H9 (cell line): ENCODE measurements around the gene MEI4. TPM values are rescaled to one million over a fixed set of nuclear protein-coding genes. Genes with fewer than 3 reads are reported as not detected.

Experiments used
- DNase-seq: peaks from one replicate; pipeline ENCODE4 v3.0.0-alpha.2; 2017
- H2AFZ ChIP-seq: one replicate; pipeline ENCODE4 v1.6.1; 2013; ENCODE audit warnings: mild to moderate bottlenecking, low read length, control low read depth, moderate library complexity
- H2AK5ac ChIP-seq: 2 replicates; pipeline ENCODE4 v1.6.1; 2013; ENCODE audit warnings: low read length, control low read depth, mixed read lengths; ENCODE audit not compliant: insufficient read length
- H2BK120ac ChIP-seq: one replicate; pipeline ENCODE4 v1.6.1; 2013; ENCODE audit warnings: low read depth, mild to moderate bottlenecking, low read length, control low read depth, inconsistent platforms; ENCODE audit not compliant: poor library complexity, severe bottlenecking
- H2BK12ac ChIP-seq: 2 replicates; pipeline ENCODE4 v1.6.1; 2013; ENCODE audit warnings: low read length, control low read depth, mixed read lengths, low read depth; ENCODE audit not compliant: insufficient read length
- H2BK15ac ChIP-seq: 2 replicates; pipeline ENCODE4 v1.6.1; 2013; ENCODE audit warnings: low read depth, low read length, control low read depth
- H2BK20ac ChIP-seq: one replicate; pipeline ENCODE4 v1.6.1; 2013; ENCODE audit warnings: low read depth, mild to moderate bottlenecking, low read length, control low read depth, inconsistent platforms; ENCODE audit not compliant: poor library complexity, severe bottlenecking
- H2BK5ac ChIP-seq: 2 replicates; pipeline ENCODE4 v1.6.1; 2013; ENCODE audit warnings: low read length, control low read depth, mixed read lengths; ENCODE audit not compliant: insufficient read length
- H3K14ac ChIP-seq: 2 replicates; pipeline ENCODE4 v1.6.1; 2013; ENCODE audit warnings: low read length, control low read depth; ENCODE audit not compliant: insufficient read depth
- H3K18ac ChIP-seq: 2 replicates; pipeline ENCODE4 v1.6.1; 2013; ENCODE audit warnings: low read depth, mild to moderate bottlenecking, mixed read lengths, low read length, control low read depth; ENCODE audit not compliant: insufficient read length
- H3K23ac ChIP-seq: 2 replicates; pipeline ENCODE4 v1.6.1; 2013; ENCODE audit warnings: low read length, control low read depth, mixed read lengths, low read depth; ENCODE audit not compliant: insufficient read length
- H3K23me2 ChIP-seq: 2 replicates; pipeline ENCODE4 v1.6.1; 2013; ENCODE audit warnings: low read depth, mild to moderate bottlenecking, mixed read lengths, low read length, control low read depth; ENCODE audit not compliant: insufficient read length, poor library complexity, severe bottlenecking
- H3K27ac ChIP-seq: 2 replicates; pipeline ENCODE4 v1.5.1; 2013; ENCODE audit warnings: low read length, control low read depth, mixed read lengths, low read depth; ENCODE audit not compliant: insufficient read length
- H3K27me3 ChIP-seq: 2 replicates; pipeline ENCODE4 v1.6.1; 2013; ENCODE audit warnings: low read length, control low read depth, inconsistent platforms; ENCODE audit not compliant: insufficient read depth
- H3K4ac ChIP-seq: 2 replicates; pipeline ENCODE4 v1.6.1; 2013; ENCODE audit warnings: low read depth, mild to moderate bottlenecking, control low read depth, inconsistent platforms, low read length, moderate library complexity
- H3K4me1 ChIP-seq: 2 replicates; pipeline ENCODE4 v1.6.1; 2013; ENCODE audit warnings: low read length, control low read depth, inconsistent platforms; ENCODE audit not compliant: insufficient read depth
- H3K4me2 ChIP-seq: 2 replicates; pipeline ENCODE4 v1.6.1; 2013; ENCODE audit warnings: low read length, control low read depth, mixed read lengths; ENCODE audit not compliant: insufficient read length, insufficient read depth
- H3K56ac ChIP-seq: 2 replicates; pipeline ENCODE4 v1.6.1; 2013; ENCODE audit warnings: low read depth, mild to moderate bottlenecking, mixed read lengths, low read length, control low read depth; ENCODE audit not compliant: insufficient read length
- H3K79me1 ChIP-seq: 2 replicates; pipeline ENCODE4 v1.6.1; 2013; ENCODE audit warnings: low read depth, mild to moderate bottlenecking, moderate library complexity, low read length, control low read depth, inconsistent platforms; ENCODE audit not compliant: insufficient read depth, poor library complexity, severe bottlenecking
- H3K79me2 ChIP-seq: 2 replicates; pipeline ENCODE4 v1.6.1; 2013; ENCODE audit warnings: low read length, control low read depth, inconsistent platforms; ENCODE audit not compliant: insufficient read depth
- H3K9ac ChIP-seq: 2 replicates; pipeline ENCODE4 v1.6.1; 2013; ENCODE audit warnings: low read length, control low read depth, mixed read lengths; ENCODE audit not compliant: insufficient read length; ENCODE audit errors: extremely low read depth
- H3K9me3 ChIP-seq: one replicate; pipeline ENCODE4 v1.6.1; 2013; ENCODE audit warnings: low read depth, low read length, inconsistent platforms; ENCODE audit not compliant: control insufficient read depth
- H3T11ph ChIP-seq: one replicate; pipeline ENCODE4 v1.6.1; 2013; ENCODE audit warnings: mild to moderate bottlenecking, low read length, control low read depth, inconsistent platforms
- H4K20me1 ChIP-seq: one replicate; pipeline ENCODE4 v1.6.1; 2013; ENCODE audit not compliant: control insufficient read depth, insufficient read length, insufficient read depth
- H4K5ac ChIP-seq: 2 replicates; pipeline ENCODE4 v1.6.1; 2013; ENCODE audit warnings: low read depth, mild to moderate bottlenecking, mixed read lengths, low read length, control low read depth; ENCODE audit not compliant: insufficient read length
- H4K8ac ChIP-seq: replicated peaks from 2 replicates; pipeline ENCODE4 v1.6.1; 2013; ENCODE audit warnings: low read length, control low read depth, mixed read lengths, low read depth; ENCODE audit not compliant: insufficient read length
- H4K91ac ChIP-seq: 2 replicates; pipeline ENCODE4 v1.6.1; 2013; ENCODE audit warnings: low read depth, mild to moderate bottlenecking, moderate library complexity, mixed read lengths, low read length, control low read depth; ENCODE audit not compliant: insufficient read length
- H3K27ac Mint-ChIP-seq, 3 experiments: 2 replicates in 2 of 3; 3 replicates in 1 of 3; pipeline ENCODE4 v1.8.0; 2020 to 2021; ENCODE audit warnings: mixed read lengths in 3 of 3, mild to moderate bottlenecking in 1 of 3, moderate library complexity in 1 of 3
- H3K27me3 Mint-ChIP-seq: 2 replicates; pipeline ENCODE4 v1.8.0; 2021; ENCODE audit warnings: low read depth, mild to moderate bottlenecking, moderate library complexity, mixed read lengths
- H3K36me3 Mint-ChIP-seq, 3 experiments: 2 replicates in 2 of 3; 3 replicates in 1 of 3; pipeline ENCODE4 v1.8.0; 2020 to 2021; ENCODE audit warnings: low read depth in 3 of 3, mixed read lengths in 3 of 3; ENCODE audit not compliant: insufficient read depth in 1 of 3
- H3K4me1 Mint-ChIP-seq, 2 experiments: 2 replicates each; pipeline ENCODE4 v1.8.0; 2020; ENCODE audit warnings: mixed read lengths in 2 of 2
- H3K4me3 Mint-ChIP-seq, 2 experiments: 2 replicates in 1 of 2; 3 replicates in 1 of 2; pipeline ENCODE4 v1.8.0; 2020 to 2021; ENCODE audit warnings: mild to moderate bottlenecking in 2 of 2, mixed read lengths in 2 of 2, moderate library complexity in 1 of 2
- H3K9me3 Mint-ChIP-seq, 2 experiments: 2 replicates in 1 of 2; 3 replicates in 1 of 2; pipeline ENCODE4 v1.8.0; 2020; ENCODE audit warnings: mild to moderate bottlenecking in 2 of 2, mixed read lengths in 2 of 2, moderate library complexity in 1 of 2
- CTCF ChIP-seq: fragments of 200-600 bp; sonication (generic); conservative IDR thresholded peaks from 3 replicates; pipeline ENCODE4 v1.8.0; 2021; ENCODE audit warnings: antibody characterized with exemption, mild to moderate bottlenecking
- WGBS: extraction: QIAGEN DNeasy Blood & Tissue Kit; methylation state at CpG from one replicate; pipeline ENCODE4 v1.1.7; 2013; ENCODE audit warnings: missing lambda C conversion rate, low lambda C conversion rate, mixed read lengths; ENCODE audit not compliant: insufficient read length; ENCODE audit errors: extremely low coverage; 5-methylcytosine and 5-hydroxymethylcytosine counted together
- total RNA-seq: library from RNA; stranded (reverse); gene quantifications from 2 replicates; pipeline ENCODE4 v1.2.1, GENCODE V29; 2021

Gene MEI4
- total RNA-seq, 1 experiment from 2014 or later, result 0.55 TPM

GRCh38 chr6:77930382-77930781 is 277.5 kb downstream of the MEI4 start:
- no peak overlapping the region for H3K23ac ChIP-seq
- H2BK12ac ChIP-seq, result no peak overlapping the region
- no peaks in the 10 kb centered on the region for H3K36me3 Mint-ChIP-seq
- no peak overlapping the region for H3K14ac ChIP-seq
- H2AK5ac ChIP-seq, result no peak overlapping the region
- H4K5ac ChIP-seq, result no peak overlapping the region
- no peak overlapping the region for H4K91ac ChIP-seq
- H3T11ph ChIP-seq, result no peak overlapping the region
- no peak overlapping the region for H3K27ac ChIP-seq
- no peak for TF ChIP-seq CTCF
- no peaks in the 10 kb centered on the region for H3K79me1 ChIP-seq
- H3K27me3 ChIP-seq, result no peaks in the 10 kb centered on the region
- no peak overlapping the region for H3K4me2 ChIP-seq
- no peaks in the 10 kb centered on the region; a peak in 1 of 5 replicates for H3K9me3 Mint-ChIP-seq
- H3K4me1 Mint-ChIP-seq, result no peaks in the 10 kb centered on the region
- H3K56ac ChIP-seq, result no peak overlapping the region
- no peak overlapping the region for H2BK120ac ChIP-seq
- H4K20me1 ChIP-seq, result no peaks in the 10 kb centered on the region
- H3K4me3 Mint-ChIP-seq, result no peak overlapping the region
- H4K8ac ChIP-seq, result no peak overlapping the region
- no peak overlapping the region for H2BK20ac ChIP-seq
- no peak for DNase-seq
- H3K9me3 ChIP-seq, result no peaks in the 10 kb centered on the region
- WGBS, result no CpG with 5 or more reads among the region's 2 CpGs
- no peaks in the 10 kb centered on the region for H3K23me2 ChIP-seq
- H2BK15ac ChIP-seq, result no peak overlapping the region
- H3K27me3 Mint-ChIP-seq, result no peaks in the 10 kb centered on the region
- no peak overlapping the region for H2AFZ ChIP-seq
- no peaks in the 10 kb centered on the region for H3K4me1 ChIP-seq
- no peak overlapping the region for H3K18ac ChIP-seq
- H3K79me2 ChIP-seq, result no peaks in the 10 kb centered on the region
- no peak overlapping the region for H3K4ac ChIP-seq
- no peak overlapping the region for H2BK5ac ChIP-seq
- no peak overlapping the region for H3K9ac ChIP-seq
- peak overlapping the region in 1 of 3 experiments; percentile 29; a peak in 1 of 7 replicates for H3K27ac Mint-ChIP-seq
